GM21528 (cell line): ENCODE results near the gene DNAJB13.

Experiments
- ATAC-seq: cut with Tn5 transposase; IDR thresholded peaks from one replicate; pipeline ENCODE4 v1.9.1; 2021; ENCODE audit warnings: mild to moderate bottlenecking, moderate library complexity; ENCODE audit not compliant: unreplicated experiment, low FRiP score

DNAJB13 gene

GRCh38 chr11:74010306-74011300, 59.8 kb downstream of the DNAJB13 start:
- no peak for ATAC-seq

- ATAC-seq = no peak
Observed at GRCh38 chr11:74011360-74012073, 60.7 kb downstream of the DNAJB13 start.

GRCh38 chr11:74012074-74012809, 61.4 kb downstream of the DNAJB13 start:
- ATAC-seq = no peak

GRCh38 chr11:74013141-74013540, 62.3 kb downstream of the DNAJB13 start:
- ATAC-seq = no peak

- ATAC-seq = no peak
Observed at GRCh38 chr11:74014880-74015279, 64.1 kb downstream of the DNAJB13 start.

GRCh38 chr11:74015919-74016684, 65.3 kb downstream of the DNAJB13 start:
- no peak for ATAC-seq

GRCh38 chr11:74017631-74018030, 66.8 kb downstream of the DNAJB13 start:
- no peak for ATAC-seq

- no peak for ATAC-seq
Observed at GRCh38 chr11:74018331-74019005, 67.6 kb downstream of the DNAJB13 start.

GRCh38 chr11:74019104-74019738, 68.4 kb downstream of the DNAJB13 start:
- ATAC-seq = no peak

GRCh38 chr11:74019860-74020259, 69.0 kb downstream of the DNAJB13 start:
- no peak for ATAC-seq
